Spleen (tissue), 11 donors: Measurements from ENCODE around the gene DLX2. TPM values are rescaled to one million over a fixed set of nuclear protein-coding genes. Genes with fewer than 3 reads are reported as not detected.

Experiments
- DNase-seq: peaks from one replicate; pipeline ENCODE4 v3.0.0-alpha.2; 2020
- H3K27ac ChIP-seq, 8 donors: fragments of 200-600 bp; sonication (generic) in 7 of 8; 1 replicate in 4 of 8; 2 replicates in 4 of 8; pipeline versions ENCODE4 v1.5.0 to v1.8.0; 2016 to 2021; ENCODE audit warnings: inconsistent platforms in 4 of 8, mild to moderate bottlenecking in 4 of 8, moderate library complexity in 1 of 8
- H3K27me3 ChIP-seq, 7 donors: fragments of 200-600 bp; sonication (generic) in 6 of 7; replicated peaks in 1 of 7; 1 replicate in 4 of 7; 2 replicates in 3 of 7; pipeline versions ENCODE4 v1.5.0 to v1.8.0; 2016 to 2021; ENCODE audit warnings: inconsistent platforms in 3 of 7, mild to moderate bottlenecking in 1 of 7
- H3K36me3 ChIP-seq, 6 donors: fragments of 200-600 bp; sonication (generic) in 5 of 6; 1 replicate in 4 of 6; 2 replicates in 2 of 6; pipeline versions ENCODE4 v1.5.0 to v1.8.0; 2016 to 2021; ENCODE audit warnings: inconsistent platforms in 2 of 6
- H3K4me1 ChIP-seq, 6 donors: fragments of 200-600 bp; sonication (generic) in 5 of 6; 1 replicate in 3 of 6; 2 replicates in 3 of 6; pipeline versions ENCODE4 v1.5.0 to v1.8.0; 2016 to 2021; ENCODE audit warnings: inconsistent platforms in 3 of 6
- H3K4me3 ChIP-seq, 8 donors: fragments of 200-600 bp; sonication (generic) in 7 of 8; 1 replicate in 4 of 8; 2 replicates in 4 of 8; pipeline versions ENCODE4 v1.5.0 to v1.8.0; 2016 to 2021; ENCODE audit warnings: inconsistent platforms in 4 of 8, mild to moderate bottlenecking in 4 of 8, moderate library complexity in 2 of 8
- H3K9me3 ChIP-seq, 8 donors: fragments of 200-600 bp; sonication (generic) in 7 of 8; 1 replicate in 4 of 8; 2 replicates in 4 of 8; pipeline versions ENCODE4 v1.5.0 to v1.8.0; 2016 to 2021; ENCODE audit warnings: inconsistent platforms in 4 of 8
- POLR2A ChIP-seq, 3 donors: fragments of 450-650 bp; IDR thresholded peaks; one replicate each; pipeline ENCODE4 v1.5.1; 2017; ENCODE audit warnings: antibody characterized with exemption in 3 of 3, mild to moderate bottlenecking in 1 of 3
- POLR2AphosphoS5 ChIP-seq, 3 donors: sonication (generic); formaldehyde crosslinking; IDR thresholded peaks; one replicate each; pipeline ENCODE4 v1.5.1; 2017; ENCODE audit warnings: antibody characterized with exemption in 3 of 3
- WGBS, 5 donors: extraction: QIAGEN DNeasy Blood & Tissue Kit in 3 of 5; methylation state at CpG; one replicate each; pipeline versions ENCODE4 v1.1.5 to v1.1.7; 2013 to 2018; 5-methylcytosine and 5-hydroxymethylcytosine counted together
- intact Hi-C: fragments of 100-400 bp; cut with DNase I; formaldehyde crosslinking; loops from one replicate; pipeline ENCODE4 v1.15.0; 2023; ENCODE audit warnings: low total_unique reads
- polyA plus RNA-seq, 3 donors: library from polyadenylated mRNA; stranded (reverse); fragments of 200-250 nt; gene quantifications; one replicate each; pipeline ENCODE4 v1.2.1, GENCODE V29; 2013
- total RNA-seq, 7 donors: library from RNA; depleted of rRNA in 3 of 7; stranded (reverse); fragments of >200 nt in 3 of 7; fragmentation: NEBNext Ultra II Directional in 4 of 7; extraction: Animal tissue kit (Norgen Biotek cat#: 25700) in 4 of 7; gene quantifications; one replicate each; pipeline versions ENCODE4 v1.1.0 to v1.2.1, GENCODE V29; 2016 to 2021
- TF ChIP-seq, protein P1 (sequence below), 11 experiments: fragments of 200-600 bp in 7 of 11; fragments of 450-650 bp in 4 of 11; sonication (generic) in 4 of 11; IDR thresholded peaks in 8 of 11; conservative IDR thresholded peaks in 3 of 11; 1 replicate in 7 of 11; 2 replicates in 4 of 11; pipeline versions ENCODE4 v1.4.0 to v1.8.0; 2016 to 2021; ENCODE audit warnings: antibody characterized with exemption in 11 of 11, inconsistent platforms in 4 of 11, mild to moderate bottlenecking in 1 of 11
- donor health status: healthy with polysubstance abuse.
- donor health status: DM: no; HTN: no; CAD: no; lungs with moderate emphysema.
- donor health status: DM: no; HTN: no; CAD: no.
- donor health status: Bipolar disorder and iron deficiency.
- donor health status: healthy.
- donor health status: DM: no; HTN: no; CAD: no.
- donor health status: DM: yes; HTN: yes; CAD: no.

DLX2 gene
- total and polyA plus RNA-seq, 10 donors = 0.06 TPM; not detected in 9

DNA sequence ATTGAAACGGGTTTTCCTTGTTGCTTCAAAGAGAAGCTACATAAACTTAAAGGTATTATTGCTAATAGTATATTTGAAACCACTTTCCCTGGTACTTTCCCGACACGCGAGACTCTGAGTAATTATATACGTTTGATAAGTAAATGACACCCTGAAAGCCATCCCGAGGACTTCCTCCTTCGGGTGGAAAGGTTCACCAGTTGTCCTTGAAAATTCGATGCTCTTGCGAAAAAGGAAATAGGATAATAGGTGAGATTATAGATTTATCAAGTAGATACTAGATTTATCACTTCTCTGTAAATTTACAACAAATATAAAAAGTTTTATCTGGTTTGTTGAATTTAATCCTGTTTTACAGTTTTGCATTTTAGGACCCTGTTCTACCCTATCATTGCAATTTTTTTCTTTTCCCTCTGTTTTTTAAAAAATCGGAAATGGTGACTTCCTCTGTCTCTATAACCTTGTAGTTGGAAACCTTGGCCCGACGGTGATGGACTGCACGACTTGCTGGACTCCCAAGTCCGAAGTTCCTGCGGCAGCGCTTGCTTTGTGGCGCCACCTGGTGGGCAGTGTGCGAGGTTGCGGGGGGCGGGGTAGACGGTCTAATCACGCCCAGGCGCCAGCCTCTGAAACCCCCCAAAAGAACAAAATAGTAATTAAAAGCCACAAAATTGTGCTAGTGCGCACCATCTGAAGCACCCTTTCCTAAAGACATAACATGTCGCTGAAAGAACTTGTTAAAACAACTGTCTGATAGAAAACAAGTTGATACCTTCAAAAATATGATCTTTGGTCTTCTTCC is 972 bp upstream of the DLX2 start:
- TF ChIP-seq POLR2A (IDR thresholded peaks at IDR 0.05) (no peak), POLR2AphosphoS5 (IDR thresholded peaks at IDR 0.05) (peak; percentile 41 to 63 (median 52))
- TF ChIP-seq, protein P1, sequence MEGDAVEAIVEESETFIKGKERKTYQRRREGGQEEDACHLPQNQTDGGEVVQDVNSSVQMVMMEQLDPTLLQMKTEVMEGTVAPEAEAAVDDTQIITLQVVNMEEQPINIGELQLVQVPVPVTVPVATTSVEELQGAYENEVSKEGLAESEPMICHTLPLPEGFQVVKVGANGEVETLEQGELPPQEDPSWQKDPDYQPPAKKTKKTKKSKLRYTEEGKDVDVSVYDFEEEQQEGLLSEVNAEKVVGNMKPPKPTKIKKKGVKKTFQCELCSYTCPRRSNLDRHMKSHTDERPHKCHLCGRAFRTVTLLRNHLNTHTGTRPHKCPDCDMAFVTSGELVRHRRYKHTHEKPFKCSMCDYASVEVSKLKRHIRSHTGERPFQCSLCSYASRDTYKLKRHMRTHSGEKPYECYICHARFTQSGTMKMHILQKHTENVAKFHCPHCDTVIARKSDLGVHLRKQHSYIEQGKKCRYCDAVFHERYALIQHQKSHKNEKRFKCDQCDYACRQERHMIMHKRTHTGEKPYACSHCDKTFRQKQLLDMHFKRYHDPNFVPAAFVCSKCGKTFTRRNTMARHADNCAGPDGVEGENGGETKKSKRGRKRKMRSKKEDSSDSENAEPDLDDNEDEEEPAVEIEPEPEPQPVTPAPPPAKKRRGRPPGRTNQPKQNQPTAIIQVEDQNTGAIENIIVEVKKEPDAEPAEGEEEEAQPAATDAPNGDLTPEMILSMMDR (IDR thresholded peaks at IDR 0.05 in 8 of 11, conservative IDR thresholded peaks at IDR 0.05 in 3 of 11) = peak; percentile 62 to 94 (median 88)
- intact Hi-C loops = loop anchor here (10.0 kb wide), 3 partner anchors 289 to 1129 kb away; no protein-coding TSS in a partner anchor
- Histone ChIP-seq H3K36me3 (no peaks in the 10 kb centered on the region), H3K27me3 (peaks cover 26 to 100% (median 100%) of the 10 kb centered on the region in 7 donors), H3K27ac (no peak overlapping the region), H3K4me3 (peak overlapping the region in 6 of 8 donors; percentile 62 to 80 (median 67)), H3K9me3 (no peaks in the 10 kb centered on the region), H3K4me1 (peaks cover 49 to 89% (median 74%) of the 10 kb centered on the region in 6 donors)
- 1 to 3% (median 2%) methylated on average over 25 of the region's 25 CpGs for WGBS, 5 donors
- peak; percentile 95 for DNase-seq

DNA sequence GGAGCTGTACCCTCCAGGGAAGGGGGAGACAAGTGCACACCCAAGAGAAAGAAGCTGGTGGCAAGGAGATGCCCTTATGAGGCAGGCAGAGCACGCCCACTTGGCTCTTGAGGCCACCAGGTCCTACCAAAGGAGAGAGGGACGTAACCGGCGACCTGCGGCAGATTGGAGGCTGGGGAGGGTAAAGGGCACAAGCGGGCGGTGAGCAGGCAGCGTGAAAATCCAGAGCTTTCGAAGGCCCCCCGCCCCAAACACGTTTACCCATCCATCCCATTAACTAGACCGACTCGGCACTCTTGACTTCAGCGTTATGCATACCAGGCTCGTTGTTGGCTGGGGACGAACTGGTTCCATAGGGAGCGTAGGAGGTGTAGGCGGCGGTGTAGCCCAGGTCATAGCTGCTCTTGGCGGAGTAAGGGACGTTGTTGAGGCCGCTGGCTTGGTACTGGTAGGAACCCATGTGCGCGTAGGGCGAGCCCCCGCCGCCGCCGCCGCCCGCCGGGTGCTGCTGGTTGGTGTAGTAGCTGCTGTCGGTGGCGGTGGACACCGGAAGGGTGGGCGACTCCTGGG is 794 bp downstream of the DLX2 start:
- H3K9me3 ChIP-seq = no peaks in the 10 kb centered on the region
- peaks cover 40 to 100% (median 100%) of the 10 kb centered on the region in 7 donors for H3K27me3 ChIP-seq
- peak overlapping the region; percentile 44 to 80 (median 65) for H3K4me3 ChIP-seq
- intact Hi-C loops = loop anchor here (10.0 kb wide), 3 partner anchors 287 to 1127 kb away; no protein-coding TSS in a partner anchor
- peak; percentile 79 for DNase-seq
- TF ChIP-seq POLR2A (IDR thresholded peaks at IDR 0.05) (no peak), POLR2AphosphoS5 (IDR thresholded peaks at IDR 0.05) (no peak)
- TF ChIP-seq, protein P1 (IDR thresholded peaks at IDR 0.05 in 8 of 11, conservative IDR thresholded peaks at IDR 0.05 in 3 of 11) = no peak
- H3K27ac ChIP-seq = no peak overlapping the region
- 2 to 10% (median 3%) methylated on average over 16 to 36 of the region's 36 CpGs for WGBS, 5 donors
- peaks cover 52 to 94% (median 72%) of the 10 kb centered on the region in 6 donors for H3K4me1 ChIP-seq
- H3K36me3 ChIP-seq = no peaks in the 10 kb centered on the region

DNA sequence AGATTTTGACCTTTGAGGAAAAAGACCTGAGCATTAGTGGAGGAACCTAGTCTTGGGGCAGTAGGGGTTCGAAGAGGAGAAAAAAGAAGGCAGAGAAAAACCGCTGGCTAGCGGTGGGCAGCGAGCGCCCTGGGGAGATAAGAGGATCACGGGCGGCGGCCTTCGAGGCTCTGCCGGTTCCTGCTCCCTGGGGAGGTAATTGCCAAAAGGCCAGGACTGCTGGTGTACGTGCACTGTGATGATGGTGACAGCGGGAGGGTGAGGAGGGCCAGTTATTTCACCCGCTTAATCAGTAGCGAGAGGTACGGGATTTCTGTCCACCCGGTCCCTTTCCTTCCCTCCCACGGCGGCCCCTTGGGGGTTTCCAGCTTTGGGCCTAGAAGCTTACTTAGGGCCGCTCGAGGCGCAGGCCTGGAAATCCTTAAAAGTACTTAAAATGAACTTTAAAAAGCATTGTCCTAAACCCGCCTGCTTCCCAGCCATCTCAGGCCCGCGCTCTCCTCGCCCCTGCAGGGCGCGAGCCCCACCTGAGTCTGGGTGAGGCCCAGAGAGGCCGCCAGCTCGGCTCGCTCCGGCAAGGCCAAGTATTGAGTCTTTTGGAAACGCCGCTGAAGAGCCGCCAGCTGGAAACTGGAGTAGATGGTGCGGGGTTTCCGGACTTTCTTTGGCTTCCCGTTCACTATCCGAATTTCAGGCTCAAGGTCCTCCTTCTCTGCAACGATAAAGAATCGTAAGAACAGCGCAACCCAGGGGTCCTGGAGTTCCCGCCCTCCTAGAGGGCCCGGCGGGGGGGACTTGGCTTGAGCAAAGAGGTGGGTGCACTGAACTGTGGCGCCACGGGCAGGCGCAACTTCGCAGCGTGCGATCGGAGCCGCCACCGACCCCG is 1.5 kb downstream of the DLX2 start:
- Histone ChIP-seq H3K27ac (no peak overlapping the region), H3K4me1 (peaks cover 55 to 94% (median 73%) of the 10 kb centered on the region in 6 donors), H3K4me3 (peak overlapping the region in 6 of 8 donors; percentile 48 to 80 (median 65)), H3K9me3 (no peaks in the 10 kb centered on the region), H3K36me3 (no peaks in the 10 kb centered on the region), H3K27me3 (peaks cover 44 to 100% (median 100%) of the 10 kb centered on the region in 7 donors)
- TF ChIP-seq, protein P1 (IDR thresholded peaks at IDR 0.05 in 8 of 11, conservative IDR thresholded peaks at IDR 0.05 in 3 of 11) = no peak
- TF ChIP-seq POLR2A (IDR thresholded peaks at IDR 0.05) (no peak), POLR2AphosphoS5 (IDR thresholded peaks at IDR 0.05) (no peak)
- DNase-seq = no peak
- 5 to 12% (median 7%) methylated on average over 52 to 54 of the region's 54 CpGs for WGBS, 5 donors
- intact Hi-C loops = loop anchor here (10.0 kb wide), 3 partner anchors 286 to 1126 kb away; no protein-coding TSS in a partner anchor
